Muscle layer of colon (tissue), 2 donors: ENCODE data around the gene BTBD6.

Source experiments
- H3K27ac ChIP-seq: one replicate; pipeline ENCODE4 v1.7.0; 2013; ENCODE audit warnings: low read depth, mild to moderate bottlenecking, low read length, moderate library complexity
- H3K27me3 ChIP-seq, 2 donors: one replicate each; pipeline ENCODE4 v1.7.0; 2013; ENCODE audit warnings: low read length in 2 of 2, mild to moderate bottlenecking in 2 of 2; ENCODE audit not compliant: insufficient read depth in 2 of 2, control insufficient read depth in 1 of 2
- H3K36me3 ChIP-seq: one replicate; pipeline ENCODE4 v1.7.0; 2013; ENCODE audit warnings: mild to moderate bottlenecking, low read length; ENCODE audit not compliant: insufficient read depth
- H3K4me1 ChIP-seq: one replicate; pipeline ENCODE4 v1.7.0; 2013; ENCODE audit warnings: mild to moderate bottlenecking, low read length; ENCODE audit not compliant: insufficient read depth
- H3K4me3 ChIP-seq, 2 donors: one replicate each; pipeline ENCODE4 v1.7.0; 2013; ENCODE audit warnings: low read length in 2 of 2, low read depth in 1 of 2, mild to moderate bottlenecking in 1 of 2, moderate library complexity in 1 of 2
- H3K9ac ChIP-seq: one replicate; pipeline ENCODE4 v1.7.0; 2013; ENCODE audit warnings: low read length
- H3K9me3 ChIP-seq: one replicate; pipeline ENCODE4 v1.7.0; 2013; ENCODE audit warnings: mild to moderate bottlenecking, low read length
- donor health status: abdominal sarcoma.
- donor health status: Adenocarcinoma of cecum.

Gene BTBD6

GRCh38 chr14:105204931-105205672, 43.2 kb upstream of the BTBD6 start:
- Histone ChIP-seq H3K4me3 (no peak overlapping the region), H3K4me1 (peaks cover 20% of the 10 kb centered on the region), H3K36me3 (no peaks in the 10 kb centered on the region), H3K27me3 (peaks cover 11 to 32% of the 10 kb centered on the region in 2 donors), H3K27ac (no peak overlapping the region), H3K9me3 (no peaks in the 10 kb centered on the region), H3K9ac (no peak overlapping the region)

GRCh38 chr14:105205673-105206208, 42.6 kb upstream of the BTBD6 start:
- no peak overlapping the region for H3K9ac ChIP-seq
- H3K36me3 ChIP-seq: no peaks in the 10 kb centered on the region
- peaks cover 20% of the 10 kb centered on the region for H3K4me1 ChIP-seq
- no peak overlapping the region for H3K27ac ChIP-seq
- peaks cover 6 to 25% of the 10 kb centered on the region in 2 donors for H3K27me3 ChIP-seq
- H3K4me3 ChIP-seq: no peak overlapping the region
- no peaks in the 10 kb centered on the region for H3K9me3 ChIP-seq

- Histone ChIP-seq H3K4me1 (peaks cover 20% of the 10 kb centered on the region), H3K4me3 (no peak overlapping the region), H3K36me3 (peaks cover 7% of the 10 kb centered on the region), H3K9me3 (no peaks in the 10 kb centered on the region), H3K27ac (no peak overlapping the region), H3K27me3 (peaks cover 0 to 14% of the 10 kb centered on the region in 2 donors), H3K9ac (no peak overlapping the region)
Observed at GRCh38 chr14:105206873-105207272, 41.5 kb upstream of the BTBD6 start.

- Histone ChIP-seq H3K4me3 (no peak overlapping the region), H3K27me3 (peaks cover 0 to 8% of the 10 kb centered on the region in 2 donors), H3K9me3 (no peaks in the 10 kb centered on the region), H3K4me1 (peaks cover 20% of the 10 kb centered on the region), H3K36me3 (peaks cover 7% of the 10 kb centered on the region), H3K9ac (no peak overlapping the region), H3K27ac (no peak overlapping the region)
Observed at GRCh38 chr14:105207460-105207901, 40.9 kb upstream of the BTBD6 start.

GRCh38 chr14:105207996-105208737, 40.2 kb upstream of the BTBD6 start:
- H3K27me3 ChIP-seq: peaks cover 0 to 2% of the 10 kb centered on the region in 2 donors
- no peak overlapping the region for H3K9ac ChIP-seq
- peaks cover 20% of the 10 kb centered on the region for H3K4me1 ChIP-seq
- H3K36me3 ChIP-seq: peaks cover 7% of the 10 kb centered on the region
- no peak overlapping the region for H3K4me3 ChIP-seq
- H3K9me3 ChIP-seq: no peaks in the 10 kb centered on the region
- no peak overlapping the region for H3K27ac ChIP-seq

GRCh38 chr14:105208738-105209075, 39.6 kb upstream of the BTBD6 start:
- H3K9me3 ChIP-seq: no peaks in the 10 kb centered on the region
- H3K27ac ChIP-seq: no peak overlapping the region
- no peak overlapping the region for H3K4me3 ChIP-seq
- H3K27me3 ChIP-seq: no peaks in the 10 kb centered on the region
- peaks cover 20% of the 10 kb centered on the region for H3K4me1 ChIP-seq
- H3K36me3 ChIP-seq: peaks cover 7% of the 10 kb centered on the region
- H3K9ac ChIP-seq: no peak overlapping the region

- H3K9me3 ChIP-seq: no peaks in the 10 kb centered on the region
- H3K27me3 ChIP-seq: no peaks in the 10 kb centered on the region
- no peak overlapping the region for H3K27ac ChIP-seq
- H3K9ac ChIP-seq: no peak overlapping the region
- peaks cover 16% of the 10 kb centered on the region for H3K4me1 ChIP-seq
- H3K4me3 ChIP-seq: no peak overlapping the region
- peaks cover 7% of the 10 kb centered on the region for H3K36me3 ChIP-seq
Observed at GRCh38 chr14:105209091-105209490, 39.2 kb upstream of the BTBD6 start.

GRCh38 chr14:105209646-105210045, 38.7 kb upstream of the BTBD6 start:
- Histone ChIP-seq H3K4me1 (peaks cover 10% of the 10 kb centered on the region), H3K9me3 (no peaks in the 10 kb centered on the region), H3K27ac (no peak overlapping the region), H3K9ac (no peak overlapping the region), H3K27me3 (no peaks in the 10 kb centered on the region), H3K4me3 (no peak overlapping the region), H3K36me3 (peaks cover 7% of the 10 kb centered on the region)

- Histone ChIP-seq H3K36me3 (peaks cover 7% of the 10 kb centered on the region), H3K4me1 (peaks cover 4% of the 10 kb centered on the region), H3K9me3 (no peaks in the 10 kb centered on the region), H3K27ac (no peak overlapping the region), H3K9ac (no peak overlapping the region), H3K4me3 (no peak overlapping the region), H3K27me3 (no peaks in the 10 kb centered on the region)
Observed at GRCh38 chr14:105210266-105211025, 37.9 kb upstream of the BTBD6 start.

GRCh38 chr14:105211086-105211757, 37.1 kb upstream of the BTBD6 start:
- peaks cover 12% of the 10 kb centered on the region for H3K36me3 ChIP-seq
- H3K27me3 ChIP-seq: no peaks in the 10 kb centered on the region
- H3K4me3 ChIP-seq: no peak overlapping the region
- no peak overlapping the region for H3K27ac ChIP-seq
- no peak overlapping the region for H3K9ac ChIP-seq
- H3K9me3 ChIP-seq: no peaks in the 10 kb centered on the region
- H3K4me1 ChIP-seq: no peaks in the 10 kb centered on the region

- H3K4me1 ChIP-seq: no peaks in the 10 kb centered on the region
- H3K36me3 ChIP-seq: peaks cover 16% of the 10 kb centered on the region
- H3K27me3 ChIP-seq: no peaks in the 10 kb centered on the region
- no peaks in the 10 kb centered on the region for H3K9me3 ChIP-seq
- no peak overlapping the region for H3K4me3 ChIP-seq
- no peak overlapping the region for H3K9ac ChIP-seq
- no peak overlapping the region for H3K27ac ChIP-seq
Observed at GRCh38 chr14:105211758-105212089, 36.6 kb upstream of the BTBD6 start.
